SIG-M5 treated with dmso at 0.1 percent for 504 hours (cell line): ENCODE results near the gene GSC2.
"Not testable (repeated sequence)": the region's sequence is repeated elsewhere in the genome, so short reads cannot be mapped to it uniquely, and the experiment has no call there.

Experiments
- DNase-seq: peaks from one replicate; lab custom pipeline; 2025; ENCODE audit not compliant: unreplicated experiment; lab: John Stamatoyannopoulos, UW

GSC2 gene

DNA sequence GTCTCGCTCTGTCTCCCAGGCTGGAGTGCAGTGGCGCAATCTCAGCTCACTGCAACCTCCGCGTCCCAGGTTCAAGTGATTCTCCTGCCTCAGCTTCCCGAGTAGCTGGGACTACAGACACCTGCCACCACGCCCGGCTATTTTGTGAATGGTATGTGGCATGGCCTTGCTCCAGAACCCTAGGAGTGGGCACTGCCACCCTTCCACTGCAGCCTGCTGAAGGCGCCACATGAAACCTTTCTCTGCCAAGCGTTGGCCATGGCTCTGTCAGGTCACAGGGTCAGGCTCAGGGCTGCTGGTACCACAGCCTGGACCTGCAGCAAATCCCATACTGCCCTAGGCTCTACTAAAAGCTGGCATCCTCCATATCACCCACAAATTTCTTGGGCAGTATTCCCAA lies 6.0 kb upstream of the GSC2 start:
- DNase-seq = not testable (repeated sequence)

DNA sequence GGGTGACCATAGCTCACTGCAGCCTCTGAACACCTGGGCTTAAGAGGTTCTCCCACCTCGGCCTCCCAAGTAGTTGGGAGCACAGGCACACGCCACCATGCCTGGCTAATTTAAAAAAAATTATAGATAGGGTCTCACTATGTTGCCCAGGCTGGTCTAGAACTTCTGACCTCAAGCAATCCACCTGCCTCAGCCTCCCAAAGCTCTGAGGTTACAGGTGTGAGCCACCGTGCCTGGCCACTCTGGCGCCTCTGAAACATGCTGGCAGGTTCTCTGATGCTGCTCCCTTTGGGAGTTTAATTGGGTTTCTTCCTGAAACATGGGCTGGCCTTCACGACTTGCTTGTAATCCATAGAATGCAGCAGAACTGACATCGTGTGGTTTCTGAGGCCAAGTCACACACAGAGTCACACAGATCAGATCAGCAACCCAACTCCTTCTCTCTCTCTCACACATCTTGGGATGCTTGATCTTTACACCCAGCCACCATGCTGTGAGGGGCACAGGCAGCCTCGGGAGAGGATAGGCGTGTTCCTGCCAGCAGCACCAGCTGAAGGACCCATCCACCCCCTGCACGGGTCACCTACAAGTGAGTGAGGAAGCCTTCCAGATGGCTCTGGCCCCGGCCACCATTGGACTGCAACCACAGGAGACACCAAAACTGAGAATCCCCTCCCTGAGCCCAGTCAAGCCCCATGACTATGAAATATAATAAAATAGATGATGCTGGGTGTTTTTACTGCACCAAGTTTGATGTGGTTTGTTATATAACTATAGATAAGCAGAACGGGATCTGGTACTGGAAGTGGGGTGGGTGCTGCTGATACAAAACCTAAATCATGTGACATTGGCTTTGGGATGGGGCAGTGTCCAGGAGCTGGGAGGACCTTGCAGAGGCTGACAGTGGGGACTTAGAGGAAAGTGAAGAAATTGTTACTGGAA lies 3.1 kb upstream of the GSC2 start:
- DNase-seq = no peak

DNA sequence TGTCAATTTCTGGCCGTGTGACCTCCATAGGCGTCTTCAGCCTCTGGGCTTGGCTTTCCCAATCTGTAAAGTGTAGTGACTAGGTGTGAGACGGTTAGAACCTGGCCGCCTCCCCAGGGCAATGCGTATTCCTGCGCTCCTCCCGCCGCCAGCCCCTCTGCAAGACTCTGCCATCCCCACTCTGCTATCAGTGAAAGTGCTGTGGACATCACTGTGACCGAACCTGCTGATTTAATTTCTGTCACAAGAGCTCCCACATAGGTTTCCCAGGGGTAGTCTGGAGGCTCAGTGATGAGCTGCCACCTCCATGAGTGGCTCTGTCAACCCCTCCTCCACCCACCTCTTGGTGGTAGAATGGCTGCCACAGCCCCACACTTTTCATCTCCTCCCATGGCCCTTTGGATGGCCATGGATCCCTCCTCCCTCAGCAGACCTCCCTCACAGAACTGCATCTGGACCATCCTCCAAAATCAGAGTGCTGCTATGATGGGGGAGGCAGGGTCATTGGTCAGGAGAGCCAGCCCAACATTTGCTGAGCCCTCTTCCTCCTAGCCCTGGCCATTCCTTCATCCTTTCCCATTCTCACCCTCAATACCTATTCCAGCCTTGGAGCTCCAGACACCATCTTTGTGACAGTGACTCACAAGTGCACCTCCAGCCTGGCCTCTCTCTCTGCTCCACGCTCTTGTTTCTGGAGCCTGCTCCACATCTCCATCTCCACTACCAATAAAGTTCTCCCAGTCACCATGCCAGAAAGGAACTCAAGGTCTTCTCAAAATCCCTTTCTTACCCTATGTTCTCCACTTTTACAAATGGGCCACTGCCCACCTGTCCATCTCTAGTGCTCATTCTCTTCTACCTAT lies 1.5 kb upstream of the GSC2 start:
- DNase-seq = no peak

DNA sequence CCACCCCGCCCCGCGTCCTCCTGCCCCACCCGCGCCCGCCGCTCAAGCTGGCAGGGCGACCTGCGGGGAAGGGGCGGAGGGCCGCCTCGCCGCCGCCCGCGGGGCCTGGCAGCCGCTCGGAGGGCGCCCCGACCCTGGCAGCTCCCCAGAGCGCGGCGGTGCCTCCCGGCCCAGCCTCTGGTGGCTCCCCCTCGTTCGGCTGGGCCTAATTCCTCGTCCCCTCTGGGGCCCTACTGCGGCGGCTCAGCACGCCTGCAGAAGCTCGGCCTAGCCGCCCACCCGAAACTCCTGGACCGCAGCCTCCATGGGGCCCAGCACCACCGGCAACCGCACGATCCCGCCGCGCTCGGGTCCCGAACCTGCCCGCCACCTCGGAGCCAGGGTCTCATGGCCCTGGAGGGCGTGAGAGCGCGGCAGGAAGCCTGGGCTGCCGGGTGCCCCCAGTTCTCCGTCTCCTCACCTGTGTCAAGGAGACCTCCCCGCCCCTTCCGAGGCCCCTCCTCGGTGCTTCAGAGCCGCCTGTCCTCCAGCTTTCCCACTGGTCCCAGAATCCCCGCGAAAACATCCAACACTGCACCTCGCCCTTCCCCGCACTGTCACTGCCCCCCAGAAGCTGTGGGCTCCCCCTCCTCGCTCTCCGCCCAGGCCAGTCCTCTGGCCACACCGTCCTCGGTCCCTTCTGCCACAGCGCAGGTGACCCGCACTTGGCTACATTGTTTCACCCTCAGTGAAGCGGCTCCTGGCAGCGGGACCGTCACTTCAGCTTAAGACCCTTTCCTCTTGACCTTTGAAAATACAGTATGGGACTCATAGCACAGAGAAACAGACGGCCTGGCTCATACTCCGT lies 613 bp upstream of the GSC2 start:
- no peak for DNase-seq

DNA sequence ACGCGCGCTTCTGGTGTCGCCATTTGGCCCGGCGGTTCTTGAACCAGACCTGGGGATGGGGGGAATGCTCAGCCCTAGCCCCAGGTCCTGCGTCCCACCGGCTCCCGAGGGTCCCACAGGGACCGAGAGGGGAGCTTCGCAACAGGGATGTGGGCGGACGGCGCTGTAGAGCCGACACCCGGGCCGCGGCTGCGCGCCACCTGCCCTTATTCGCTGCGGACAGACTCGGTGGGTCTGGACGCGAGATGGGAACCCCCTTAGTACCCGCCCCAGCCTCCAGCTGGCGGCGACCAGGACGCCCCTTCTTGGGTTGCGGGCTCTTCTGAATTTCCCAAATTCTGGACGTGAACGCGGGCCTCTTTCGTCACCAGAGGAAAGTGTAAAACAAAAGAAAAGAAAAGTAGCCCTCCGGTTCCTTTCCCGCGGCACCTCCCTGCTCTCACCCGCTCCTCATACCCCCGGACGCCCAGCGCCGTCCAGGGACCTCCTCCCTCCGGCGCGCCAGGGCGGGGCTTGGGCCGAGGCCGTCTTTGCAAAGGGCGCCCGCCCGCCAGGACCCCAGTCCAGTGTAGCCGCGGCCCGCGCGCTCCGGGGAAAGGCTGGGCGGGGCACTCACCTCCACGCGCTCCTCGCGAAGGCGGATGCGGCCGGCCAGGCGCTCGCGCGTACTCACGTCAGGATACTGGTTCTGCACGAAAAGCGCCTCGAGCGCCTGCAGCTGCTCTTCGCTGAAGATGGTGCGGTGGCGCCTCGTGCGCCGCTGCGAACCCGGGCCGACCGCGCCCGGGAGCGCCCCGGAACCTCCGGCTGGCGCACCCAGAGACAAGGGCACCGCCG lies 827 bp downstream of the GSC2 start:
- DNase-seq = no peak

DNA sequence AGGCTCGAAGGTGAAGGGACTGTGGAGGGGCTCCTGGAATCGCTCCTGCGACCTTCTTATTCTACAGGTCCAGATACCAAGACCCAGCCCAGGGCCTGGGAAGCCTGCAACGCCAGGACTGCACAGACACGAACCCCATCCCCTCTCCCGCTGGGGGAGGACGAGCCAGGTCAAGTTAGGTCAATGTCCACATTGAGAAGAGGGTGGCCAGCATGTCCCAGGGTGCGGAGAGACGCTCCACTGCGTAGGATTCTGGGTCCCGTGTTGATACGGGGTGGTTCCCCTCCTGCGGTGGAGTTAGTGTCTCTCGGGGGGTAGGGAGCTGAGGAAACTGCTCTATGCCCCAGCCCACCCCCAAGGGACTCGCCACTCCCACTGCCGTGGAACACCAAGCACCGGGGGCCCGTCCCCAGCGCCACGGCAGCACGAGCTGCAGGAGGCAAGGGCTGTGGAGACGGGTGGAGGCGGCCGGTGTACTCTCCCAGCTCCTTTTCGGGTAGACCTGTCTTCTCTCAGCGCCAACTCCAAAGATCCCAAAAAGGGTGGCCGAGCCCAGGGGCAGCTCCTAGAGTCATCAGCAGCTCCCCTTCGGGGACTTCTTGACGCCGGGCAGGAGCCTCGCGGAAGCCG lies 1.6 kb downstream of the GSC2 start:
- no peak for DNase-seq

DNA sequence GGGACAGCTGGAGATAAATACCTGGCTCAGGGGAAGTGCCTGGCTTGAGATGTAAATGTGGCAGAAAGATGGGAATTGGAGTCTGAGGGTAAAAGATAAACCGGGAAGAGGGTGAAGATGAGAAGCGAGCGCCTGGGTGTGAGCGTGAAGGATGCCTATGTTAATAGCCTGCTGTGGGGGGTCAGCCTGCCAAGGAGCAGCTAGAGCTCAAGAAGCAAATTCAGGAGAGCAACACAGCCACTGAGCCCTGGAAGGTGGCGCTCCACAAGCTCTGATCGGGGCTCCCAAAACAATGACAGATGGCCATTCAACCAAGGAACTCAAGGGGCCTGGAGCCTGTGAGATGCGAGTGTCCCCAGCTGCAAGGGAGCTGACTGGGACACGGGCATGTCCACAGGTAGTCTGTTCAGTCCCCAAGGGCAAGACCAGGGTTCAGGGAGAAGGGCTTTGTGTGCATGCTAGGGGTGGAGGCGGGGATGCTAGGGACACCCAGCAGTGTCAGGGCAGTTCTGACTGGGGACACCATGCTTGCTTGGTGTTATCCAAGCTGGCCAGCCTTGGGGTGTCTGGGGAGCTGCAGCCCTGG lies 2.8 kb downstream of the GSC2 start:
- no peak for DNase-seq

DNA sequence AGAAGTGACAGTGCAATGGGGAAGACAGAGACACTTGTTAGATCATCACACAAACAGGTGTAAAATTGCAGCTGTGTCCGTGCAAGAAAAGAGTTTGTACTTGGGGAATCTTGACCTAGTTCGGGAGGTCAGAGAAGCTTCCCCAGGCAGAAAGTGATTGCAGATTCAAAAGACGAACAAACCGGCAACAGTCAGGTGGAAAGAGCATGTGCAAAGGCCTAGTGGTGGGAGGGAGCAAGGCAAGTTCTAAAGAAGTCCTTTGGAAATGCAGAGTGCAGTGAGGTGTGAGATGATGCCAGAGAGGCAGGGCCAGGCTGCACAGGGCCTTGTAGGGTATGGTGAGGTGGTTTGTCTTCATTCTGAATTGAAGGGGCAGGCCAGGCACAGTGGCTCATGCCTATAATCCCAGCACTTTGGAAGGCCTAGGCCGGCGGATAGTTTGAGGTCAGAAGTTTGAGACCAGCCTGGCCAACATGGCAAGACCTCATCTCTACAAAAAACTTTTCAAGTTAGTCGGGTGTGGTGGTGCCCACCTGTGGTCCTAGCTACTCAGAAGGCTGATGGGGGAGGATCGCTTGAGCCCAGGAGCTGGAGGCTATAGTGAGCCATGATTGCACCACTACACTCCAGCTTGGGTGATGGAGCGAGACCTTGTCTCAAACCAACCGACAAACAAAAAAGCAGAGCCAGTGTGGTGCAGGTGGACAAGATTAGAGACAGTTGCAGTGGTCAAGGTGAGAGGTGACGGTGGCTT lies 3.7 kb downstream of the GSC2 start:
- DNase-seq = no peak

DNA sequence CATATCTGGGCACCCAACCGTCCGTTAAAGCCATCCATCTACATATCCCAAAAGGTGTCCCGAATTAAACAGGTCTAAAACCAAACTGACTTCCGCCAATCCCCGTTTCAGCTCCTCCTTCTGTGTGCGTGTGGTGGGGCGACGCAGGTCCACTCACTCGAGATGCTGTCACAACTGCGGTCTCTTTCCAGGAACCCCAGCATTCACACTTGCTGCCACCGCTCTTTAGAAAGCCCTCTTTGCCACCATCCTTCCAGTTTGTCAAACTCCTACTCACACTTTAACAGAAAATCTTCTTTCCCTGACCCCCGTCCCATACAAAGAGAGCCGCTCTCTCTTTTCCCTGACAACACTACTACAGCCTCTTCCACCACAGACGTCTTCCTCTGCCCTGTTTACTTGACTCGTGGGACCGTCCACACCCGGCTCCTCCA lies 6.1 kb downstream of the GSC2 start:
- peak; percentile 30 for DNase-seq

DNA sequence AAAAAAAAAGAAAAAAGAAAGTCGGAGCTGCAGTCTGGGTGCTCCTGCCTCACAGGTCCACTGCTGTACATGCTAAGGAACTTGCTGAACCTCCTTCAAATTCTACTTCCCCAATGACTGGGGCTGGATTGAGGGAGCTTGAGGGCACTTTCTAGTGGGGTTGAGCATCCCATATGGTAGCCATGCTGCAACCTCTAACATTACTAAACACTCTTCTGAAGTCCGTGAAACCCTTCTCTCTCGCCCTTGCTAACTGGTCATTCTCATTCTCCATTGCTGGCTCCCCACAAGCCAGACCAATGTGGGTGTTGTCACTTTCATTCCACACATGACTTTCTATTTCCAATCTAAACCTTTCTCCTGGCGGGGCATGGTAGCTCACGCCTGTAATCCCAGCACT lies 6.9 kb downstream of the GSC2 start:
- no peak for DNase-seq

DNA sequence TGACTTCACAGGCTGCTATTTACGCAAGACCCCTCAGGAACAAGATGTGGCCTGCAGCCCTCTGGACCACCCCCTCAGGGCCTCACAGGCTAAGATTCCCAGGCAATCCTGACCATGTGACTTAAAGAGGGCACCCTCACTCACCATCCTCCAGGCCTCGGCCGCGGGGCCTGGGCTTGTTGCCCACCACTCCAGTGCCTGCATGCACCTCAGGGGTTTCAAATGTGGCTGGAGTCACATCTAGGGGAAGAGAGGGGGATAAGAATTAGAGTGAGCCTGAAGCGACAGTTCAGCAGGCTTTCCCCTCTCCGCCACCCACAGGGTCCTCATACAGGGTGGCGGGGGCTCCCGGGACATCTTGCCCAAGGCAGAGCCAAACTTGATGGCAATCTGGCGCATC lies 7.7 kb downstream of the GSC2 start:
- no peak for DNase-seq

DNA sequence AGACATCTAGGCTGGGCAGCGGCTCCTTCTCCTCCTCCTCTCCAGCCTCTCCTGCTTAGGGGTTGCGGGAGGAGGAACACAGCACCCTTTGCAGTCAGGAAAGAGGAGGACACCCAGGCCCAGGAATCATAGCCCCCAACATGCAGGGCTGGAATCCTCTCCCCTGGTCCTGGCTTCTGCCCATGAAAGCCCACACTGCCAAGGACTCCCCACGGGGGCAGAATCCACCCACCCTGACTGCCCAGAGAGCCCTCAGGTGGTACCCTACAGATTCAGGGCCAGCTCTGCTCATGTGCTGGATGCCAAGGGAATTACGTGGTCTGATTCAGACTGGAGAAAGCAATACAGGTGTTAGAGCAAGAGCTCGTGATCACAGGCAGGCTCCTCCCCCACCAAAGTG lies 10.1 kb downstream of the GSC2 start:
- DNase-seq = no peak

DNA sequence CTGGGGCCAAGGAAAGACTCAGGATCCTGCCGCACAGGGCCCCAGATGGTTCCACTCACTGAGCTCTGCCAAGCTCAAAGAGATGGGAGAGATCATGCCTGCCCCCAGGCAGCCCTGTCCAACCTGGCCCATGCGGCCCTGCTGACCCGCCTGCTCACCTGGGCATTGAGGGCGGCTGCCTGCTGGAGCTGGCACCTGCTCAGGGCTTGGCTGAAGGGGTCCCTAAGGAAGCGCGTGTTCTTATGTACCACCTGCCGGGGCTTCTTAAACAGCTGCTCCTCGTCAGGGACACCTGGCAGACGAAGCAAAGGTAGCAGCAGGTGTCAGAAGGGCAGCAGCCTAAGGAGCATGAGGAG lies 11.1 kb downstream of the GSC2 start:
- DNase-seq = no peak

DNA sequence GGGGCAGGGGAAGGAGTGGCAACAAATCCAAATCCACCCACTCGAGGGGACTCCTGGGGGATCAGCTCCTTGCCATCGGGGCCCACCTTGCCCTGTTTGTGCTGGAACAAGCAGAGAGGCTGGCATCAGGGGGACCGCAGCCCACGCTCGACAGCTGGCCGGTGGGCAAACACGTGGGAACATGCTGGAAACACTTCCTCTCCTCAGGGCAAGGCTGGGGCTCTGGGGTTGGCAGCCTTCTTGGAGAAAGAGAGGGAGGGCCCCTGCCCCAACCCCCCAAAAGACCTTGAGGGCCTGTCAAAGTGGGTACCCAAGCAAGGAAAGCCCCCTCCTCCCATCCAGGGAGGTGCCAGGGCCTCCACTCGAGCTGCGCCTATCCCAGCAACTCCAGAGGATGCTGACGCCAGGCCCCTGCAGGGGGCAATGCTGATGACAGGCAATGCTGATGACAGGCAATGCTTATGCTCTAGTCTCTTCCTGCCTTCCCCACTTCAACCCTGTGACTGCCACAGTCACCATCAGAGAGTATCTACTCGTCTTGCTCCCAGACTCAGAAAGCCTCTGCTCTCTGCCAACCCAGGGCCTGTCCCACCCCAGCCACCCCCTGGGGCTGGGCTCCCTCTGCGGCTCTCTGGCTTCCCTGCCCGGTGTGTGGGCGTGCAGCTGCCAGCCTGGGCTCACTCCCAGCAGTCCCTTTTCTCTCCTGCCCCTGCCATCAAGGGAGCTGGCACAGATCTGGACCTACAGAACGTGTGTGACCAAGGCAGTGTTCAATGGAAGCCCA lies 11.7 kb downstream of the GSC2 start:
- no peak for DNase-seq

DNA sequence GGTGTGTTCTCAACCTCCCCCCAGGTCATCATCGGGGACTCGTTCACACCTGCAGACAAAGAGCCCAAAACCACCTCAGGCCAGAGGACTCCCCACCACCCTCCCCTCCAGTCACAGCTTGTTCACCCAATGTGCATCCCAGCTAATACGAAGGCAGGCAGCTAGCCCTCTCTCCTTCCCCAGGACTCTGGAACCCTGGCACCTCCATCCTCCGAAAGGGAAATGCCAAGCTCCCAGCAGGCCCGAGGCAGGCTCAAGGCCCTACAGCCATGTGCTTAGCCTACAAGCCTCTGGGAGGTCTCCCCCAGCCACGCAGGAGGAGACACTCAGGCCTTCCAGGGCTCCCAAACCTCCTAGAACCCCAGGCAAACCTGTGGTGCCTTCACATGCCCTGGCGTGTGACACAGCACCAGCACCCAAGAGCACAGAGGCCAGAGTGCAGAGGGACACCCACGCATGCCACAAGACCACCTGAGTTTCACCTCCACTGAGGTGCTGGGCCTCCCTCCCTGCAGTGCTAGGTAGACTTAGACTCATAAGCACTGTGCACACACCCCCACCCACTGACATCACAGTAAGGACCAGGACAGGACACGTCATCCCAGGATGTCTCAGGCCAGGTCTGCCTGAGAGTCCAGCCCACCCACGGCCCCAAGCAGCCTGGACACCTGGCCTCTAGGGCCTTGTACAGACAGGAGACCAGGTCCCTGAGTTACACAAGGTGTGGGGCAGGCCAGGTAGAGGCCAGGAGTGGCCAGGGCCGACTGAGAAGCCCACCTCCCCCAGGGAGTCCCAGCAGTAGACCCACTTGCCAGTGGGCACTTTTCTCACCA lies 12.5 kb downstream of the GSC2 start:
- no peak for DNase-seq

DNA sequence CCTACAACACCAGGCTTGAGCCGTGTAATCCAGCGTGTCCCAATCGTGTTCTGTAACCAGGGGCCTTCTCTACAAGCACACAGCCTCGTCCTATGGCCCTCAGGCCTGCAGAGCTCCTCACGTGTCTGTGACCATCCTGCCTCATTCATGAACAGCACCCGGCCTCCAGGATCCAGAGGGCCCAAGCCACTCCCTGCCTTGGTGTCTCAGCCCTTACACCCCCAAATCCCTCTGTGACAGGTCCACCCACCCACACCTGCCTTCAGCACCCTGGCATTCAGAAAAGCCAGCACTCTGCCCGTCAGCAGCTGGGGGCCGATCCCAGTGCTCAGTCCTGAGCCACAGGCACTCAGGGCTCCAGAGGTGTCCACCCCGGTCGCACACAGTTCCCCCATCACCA lies 13.2 kb downstream of the GSC2 start:
- DNase-seq = no peak

DNA sequence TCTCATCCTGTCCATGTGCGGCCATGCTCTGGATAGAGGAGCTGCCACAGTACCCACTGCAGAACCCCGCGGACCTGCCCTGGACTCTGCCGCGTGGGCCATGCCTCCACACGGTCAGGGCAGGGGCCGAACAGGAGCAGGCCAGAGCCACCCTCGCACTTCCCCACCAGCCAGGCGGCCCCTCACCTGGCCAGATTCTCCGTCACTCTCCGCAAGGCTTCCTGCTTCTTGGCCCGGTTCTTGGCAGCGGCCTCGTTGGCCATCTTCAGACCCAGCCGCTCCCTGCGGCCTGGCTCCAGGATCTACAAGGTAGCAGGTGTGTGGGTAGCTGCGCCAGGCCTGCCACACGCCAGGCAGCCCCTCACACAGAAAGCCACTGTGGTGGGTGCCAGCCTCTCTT lies 15.2 kb downstream of the GSC2 start:
- no peak for DNase-seq
